Astrocyte (in vitro differentiated cells and primary cell): ENCODE measurements around the gene SLC29A2.

Experiments used
- CTCF ChIP-seq: IDR thresholded peaks from 2 replicates; pipeline ENCODE4 v1.5.1; 2011; ENCODE audit warnings: low read depth, mild to moderate bottlenecking, inconsistent platforms, low read length, moderate library complexity; ENCODE audit not compliant: insufficient read depth
- EZH2 ChIP-seq: IDR thresholded peaks from 2 replicates; pipeline ENCODE4 v1.6.1; 2012; ENCODE audit warnings: mild to moderate bottlenecking, low read length, inconsistent platforms; ENCODE audit not compliant: insufficient read depth

- TF ChIP-seq CTCF: no peak
- no peak for TF ChIP-seq EZH2
Measured at GRCh38 chr11:66343176-66343575, 28.4 kb downstream of the SLC29A2 start.
